Measurements from ENCODE around the gene TRIO.

Gene TRIO

DNA sequence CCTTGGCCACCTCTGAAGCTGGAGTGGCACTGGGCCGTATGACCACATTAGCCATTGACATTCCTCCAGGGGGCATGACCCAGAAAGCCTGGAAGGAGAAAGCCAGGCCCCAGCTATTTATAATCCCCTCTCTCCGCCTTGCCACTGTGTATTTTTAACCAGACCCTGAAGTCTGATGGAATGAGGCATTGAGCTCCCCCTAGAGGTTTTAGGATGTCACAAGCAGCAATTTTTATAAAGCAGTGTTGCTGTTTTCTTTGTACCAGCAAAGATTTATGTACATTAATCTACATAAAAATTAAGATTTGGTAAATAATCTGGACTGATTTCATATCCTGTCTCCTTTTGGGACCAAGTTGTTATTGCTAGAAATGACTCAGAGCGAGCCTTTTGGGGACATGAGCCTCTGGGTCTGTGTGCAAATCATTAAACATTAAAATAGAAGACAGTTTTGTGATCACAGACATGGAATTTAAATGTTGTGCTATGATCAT is 127.1 kb downstream of the TRIO start:
- peak; percentile 53 for DNase-seq

DNA sequence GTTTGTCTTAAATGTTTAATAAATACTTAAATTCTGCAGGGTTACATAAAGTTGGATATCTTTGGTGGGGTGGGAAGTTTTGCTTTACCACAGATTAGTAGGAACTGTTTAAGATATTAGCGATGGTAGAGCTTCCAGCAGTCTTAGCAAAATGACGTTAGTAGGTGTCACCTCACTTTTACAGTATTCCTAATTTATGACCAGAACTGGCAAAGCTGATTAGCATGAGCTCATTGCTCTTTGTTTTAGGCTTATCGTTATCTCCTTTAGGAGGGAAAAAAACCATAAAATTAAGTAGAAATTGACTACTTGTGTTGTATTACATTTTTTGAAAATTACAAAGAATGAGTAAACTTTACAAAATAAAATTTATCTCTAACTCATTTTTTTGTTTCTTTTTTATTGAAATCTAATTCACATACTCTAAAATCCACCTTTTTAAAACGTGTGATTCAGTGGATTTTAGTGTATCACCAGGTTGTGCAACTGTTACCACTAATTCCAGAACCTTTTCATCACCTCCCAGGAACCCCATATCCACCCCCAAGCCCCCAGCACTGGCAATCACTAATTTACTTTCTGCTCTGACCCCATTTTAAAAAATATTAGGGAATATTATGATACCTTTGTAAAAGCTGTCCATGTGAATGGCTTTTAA is 129.5 kb downstream of the TRIO start:
- DNase-seq = no peak

GRCh38 chr5:14273207-14273767 is 130.1 kb downstream of the TRIO start:
- DNase-seq = no peak

GRCh38 chr5:14276380-14276779 is 133.2 kb downstream of the TRIO start:
- no peak for DNase-seq

DNA sequence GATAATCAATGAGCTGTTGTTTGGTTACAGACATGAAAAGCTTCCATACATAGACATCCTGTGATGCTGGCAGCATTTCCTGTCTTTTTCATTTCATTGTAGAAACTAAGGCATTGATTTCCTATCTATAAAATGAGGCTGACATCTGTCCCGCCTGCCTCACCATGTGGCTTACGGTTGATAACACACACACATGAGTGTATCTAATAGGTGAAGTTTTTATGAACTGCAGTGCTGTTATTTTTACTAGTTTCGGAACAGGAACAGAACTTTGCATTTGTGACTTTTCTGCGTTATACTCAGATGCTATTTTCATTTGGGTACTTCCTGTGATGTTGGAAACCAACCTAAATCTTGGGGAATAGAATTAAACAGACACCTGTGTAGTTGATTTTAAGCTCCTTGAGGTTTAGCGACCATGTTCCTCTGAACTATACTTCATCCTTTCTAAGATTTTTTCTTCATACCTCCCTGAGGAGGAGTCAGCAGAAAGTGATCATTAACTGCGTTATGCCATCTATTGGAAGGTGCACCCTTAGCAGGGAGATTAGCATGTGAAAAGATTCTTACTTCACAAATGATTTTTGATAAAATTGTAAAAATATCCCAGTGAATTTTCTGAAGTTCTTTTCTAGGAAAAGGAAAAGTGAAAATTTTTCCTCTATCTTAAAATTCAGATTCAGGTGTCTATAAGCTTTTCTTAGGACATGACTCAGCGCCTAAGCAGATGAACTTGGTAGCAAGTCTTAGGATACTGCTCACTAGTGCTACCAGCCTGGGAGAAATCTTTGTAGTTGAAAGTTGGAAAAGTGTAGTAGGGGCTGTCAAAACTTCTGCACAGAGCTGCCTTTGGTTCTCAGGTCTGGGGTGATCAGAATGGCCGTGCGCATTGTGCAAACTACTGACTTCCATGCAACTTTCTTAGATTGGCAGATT is 134.5 kb downstream of the TRIO start:
- no peak for DNase-seq

- no peak for DNase-seq
Measured at GRCh38 chr5:14280294-14280854, 137.2 kb downstream of the TRIO start.

- DNase-seq = no peak
Measured at GRCh38 chr5:14281746-14282181, 138.6 kb downstream of the TRIO start.

DNA sequence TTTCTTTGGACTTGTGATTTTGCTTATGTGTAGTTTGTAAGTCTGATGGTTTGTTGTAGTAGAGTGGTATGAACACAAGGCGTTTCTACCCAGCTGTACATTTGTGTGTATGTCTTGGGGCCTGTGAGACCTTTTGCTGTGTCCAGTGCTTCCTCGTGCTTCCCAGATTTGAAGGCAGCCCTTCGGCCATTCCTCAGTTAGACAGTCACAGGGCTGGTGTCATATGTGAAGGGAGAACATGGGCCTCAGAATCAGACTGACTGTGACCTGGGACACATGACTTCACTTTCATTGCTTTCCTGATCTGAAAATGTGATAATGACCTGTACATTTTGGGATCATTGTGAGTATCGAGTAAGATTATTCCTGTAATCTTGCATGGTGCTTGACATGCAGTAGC is 140.0 kb downstream of the TRIO start:
- no peak for DNase-seq

- DNase-seq = no peak
Measured at GRCh38 chr5:14284392-14285148, 141.4 kb downstream of the TRIO start.

GRCh38 chr5:14286007-14286406 is 142.9 kb downstream of the TRIO start:
- DNase-seq = no peak

DNA sequence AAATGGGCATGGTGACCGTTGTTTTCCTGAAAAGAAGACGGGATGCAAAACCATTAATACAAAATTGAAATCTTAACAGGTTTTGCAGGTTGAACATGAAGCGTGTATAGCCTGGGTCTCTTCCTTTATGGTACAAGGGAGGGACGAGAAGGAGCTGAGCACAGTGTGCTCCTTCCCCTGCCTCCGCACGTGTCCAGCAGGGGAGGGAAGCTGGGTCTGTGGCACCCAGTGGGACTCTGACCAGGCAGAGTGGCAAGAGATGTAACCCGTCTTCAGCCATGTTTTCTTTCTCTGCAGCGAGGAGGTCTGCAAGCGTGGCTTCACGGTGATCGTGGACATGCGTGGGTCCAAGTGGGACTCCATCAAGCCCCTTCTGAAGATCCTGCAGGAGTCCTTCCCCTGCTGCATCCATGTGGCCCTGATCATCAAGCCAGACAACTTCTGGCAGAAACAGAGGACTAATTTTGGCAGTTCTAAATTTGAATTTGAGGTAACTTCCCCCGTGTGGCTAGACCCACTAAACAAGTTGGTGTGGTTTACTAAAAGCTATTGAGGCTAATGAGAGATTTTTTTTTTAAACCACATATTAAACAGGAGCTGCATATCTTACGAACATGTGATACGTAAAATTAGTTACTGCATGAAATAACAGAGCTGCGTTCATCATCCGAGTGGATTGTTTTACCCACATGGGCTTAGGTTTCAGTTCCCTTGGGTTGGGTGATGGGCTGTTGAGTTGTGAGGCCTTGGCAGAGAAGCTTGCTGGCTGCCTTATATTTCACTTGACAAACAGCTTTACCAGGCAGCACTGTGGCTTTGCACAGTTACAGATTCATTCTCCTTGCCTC is 143.7 kb downstream of the TRIO start:
- DNase-seq = no peak

- DNase-seq = no peak
Measured at GRCh38 chr5:14292766-14293658, 149.9 kb downstream of the TRIO start.

GRCh38 chr5:14295610-14296009 is 152.5 kb downstream of the TRIO start:
- DNase-seq = no peak

- no peak for DNase-seq
Measured at GRCh38 chr5:14296533-14297331, 153.6 kb downstream of the TRIO start.

- DNase-seq = no peak
Measured at GRCh38 chr5:14297697-14298096, 154.6 kb downstream of the TRIO start.

DNA sequence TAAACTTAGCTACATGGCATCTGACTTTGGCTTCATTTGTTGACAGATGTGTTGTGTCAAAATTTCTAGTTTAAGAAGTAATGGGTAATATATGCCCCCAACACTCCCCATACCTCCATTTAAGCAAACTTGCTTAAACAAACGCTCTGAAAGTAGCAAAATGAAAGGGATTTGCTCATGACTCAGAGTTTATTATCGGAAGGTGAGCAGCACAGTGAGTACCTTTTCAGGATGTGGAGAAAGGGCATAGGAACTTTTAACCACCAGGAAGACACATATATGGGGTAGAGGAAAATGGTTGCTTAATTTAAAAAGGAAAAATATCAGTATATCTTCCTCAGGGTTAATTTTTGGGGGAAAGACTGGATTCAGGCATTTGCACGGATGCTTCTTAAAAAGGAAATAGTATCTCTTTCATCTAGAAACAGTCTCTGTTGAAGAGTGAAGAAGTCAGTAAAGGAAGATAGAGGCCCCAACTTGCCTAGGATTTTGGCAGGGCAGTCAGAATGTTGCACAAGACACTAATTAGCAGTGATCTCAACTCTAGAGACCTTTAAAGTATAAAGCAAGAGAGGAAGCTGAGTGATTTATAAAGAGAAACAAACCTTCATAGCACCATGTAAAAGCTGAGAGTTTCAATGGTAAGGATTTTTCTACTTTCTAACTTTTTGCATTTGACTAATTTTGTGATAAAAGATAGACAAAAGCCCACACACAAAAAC is 155.1 kb downstream of the TRIO start:
- DNase-seq = no peak

DNA sequence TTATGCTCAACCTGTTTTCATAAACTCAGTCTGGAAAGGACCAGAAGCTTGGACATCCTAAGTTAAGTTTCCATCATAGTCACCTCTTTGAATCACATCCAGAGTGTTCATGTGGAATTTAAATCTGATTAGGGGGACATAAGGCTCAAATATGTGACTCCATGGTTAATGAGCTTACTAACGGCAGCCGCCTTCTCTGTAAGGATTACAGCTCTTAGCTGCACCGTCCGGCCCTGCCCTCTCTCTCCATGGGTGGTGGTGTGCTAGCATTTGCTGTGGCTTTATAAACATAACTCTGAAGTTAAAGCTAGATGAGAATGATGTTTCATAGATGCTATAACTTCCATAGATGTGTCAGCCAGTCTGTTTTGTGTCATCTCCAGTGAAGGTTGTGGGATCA is 156.5 kb downstream of the TRIO start:
- no peak for DNase-seq

DNA sequence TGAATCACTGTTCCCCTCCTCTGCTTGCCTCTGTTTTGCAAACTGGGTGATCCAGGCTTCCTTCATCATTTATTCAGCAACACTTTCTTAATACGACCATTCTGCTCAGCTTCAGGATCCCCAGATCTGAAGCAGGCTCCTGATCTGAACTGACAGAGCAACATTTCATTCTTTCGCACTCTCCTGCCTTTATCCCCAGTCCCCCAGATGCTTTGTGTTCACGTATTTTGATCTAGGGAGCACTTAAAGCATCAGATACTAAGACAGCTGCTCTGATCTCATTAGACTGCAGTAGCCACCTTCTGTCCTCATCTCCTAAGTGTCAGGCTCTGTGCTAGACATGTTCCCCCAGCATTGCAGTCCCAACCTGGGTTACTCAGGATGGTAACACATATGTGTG is 158.0 kb downstream of the TRIO start:
- DNase-seq = no peak

- no peak for DNase-seq
Measured at GRCh38 chr5:14302330-14302729, 159.2 kb downstream of the TRIO start.
